ENCODE measurements around the gene TTC27. TPM values are rescaled to one million over a fixed set of nuclear protein-coding genes. Genes with fewer than 3 reads are reported as not detected.
"Not testable (repeated sequence)": the region's sequence is repeated elsewhere in the genome, so short reads cannot be mapped to it uniquely, and the experiment has no call there.

Gene TTC27
- total RNA-seq, 6 experiments from 2014 or later, result 20.0 to 24.7 (median 23.9) TPM

DNA sequence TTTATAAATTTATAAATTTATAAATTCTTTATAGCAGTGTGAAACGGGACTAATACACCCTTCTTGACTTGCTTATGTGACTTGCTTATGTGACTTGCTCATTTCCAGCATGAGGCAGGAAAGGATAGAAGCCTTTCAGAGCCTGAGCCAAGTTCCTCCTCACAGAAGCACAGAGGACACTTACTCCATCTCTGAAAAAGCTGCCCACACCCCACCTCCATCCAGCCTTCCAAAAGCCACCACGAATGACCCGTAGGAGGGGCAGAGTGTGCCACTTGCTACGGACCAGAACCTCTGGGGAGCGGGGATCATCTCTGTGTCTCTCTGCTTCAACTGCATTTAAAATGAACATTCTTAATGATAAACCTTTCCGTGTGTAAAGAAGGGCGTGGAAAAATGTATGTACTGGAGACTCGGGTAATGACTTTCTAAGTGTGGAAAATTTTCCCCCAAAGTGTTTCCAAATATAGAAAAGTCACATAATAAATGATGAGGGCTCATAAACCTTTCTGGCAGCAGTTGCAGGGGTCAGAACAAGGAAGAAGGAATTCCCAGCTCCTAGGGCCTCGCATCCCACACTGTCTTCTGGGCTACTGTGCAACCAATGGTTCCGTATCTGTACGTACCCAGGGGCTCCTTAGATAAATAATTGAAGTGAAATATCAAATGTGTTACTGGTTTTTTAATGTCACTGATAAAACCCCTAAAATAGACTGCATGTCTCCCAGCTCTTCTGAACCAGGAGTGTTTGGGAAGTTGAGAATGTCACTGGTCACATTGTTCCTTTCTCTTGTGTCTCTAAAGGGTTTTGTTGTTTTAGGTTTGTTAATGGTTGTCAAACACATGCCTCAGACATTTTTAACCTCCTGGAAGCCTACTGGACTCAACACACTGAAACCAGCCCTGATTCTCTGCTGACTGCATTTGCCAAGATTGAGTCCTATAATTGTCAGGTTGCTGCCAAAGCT lies 214.4 kb downstream of the TTC27 start:
- TF ChIP-seq, protein P1, sequence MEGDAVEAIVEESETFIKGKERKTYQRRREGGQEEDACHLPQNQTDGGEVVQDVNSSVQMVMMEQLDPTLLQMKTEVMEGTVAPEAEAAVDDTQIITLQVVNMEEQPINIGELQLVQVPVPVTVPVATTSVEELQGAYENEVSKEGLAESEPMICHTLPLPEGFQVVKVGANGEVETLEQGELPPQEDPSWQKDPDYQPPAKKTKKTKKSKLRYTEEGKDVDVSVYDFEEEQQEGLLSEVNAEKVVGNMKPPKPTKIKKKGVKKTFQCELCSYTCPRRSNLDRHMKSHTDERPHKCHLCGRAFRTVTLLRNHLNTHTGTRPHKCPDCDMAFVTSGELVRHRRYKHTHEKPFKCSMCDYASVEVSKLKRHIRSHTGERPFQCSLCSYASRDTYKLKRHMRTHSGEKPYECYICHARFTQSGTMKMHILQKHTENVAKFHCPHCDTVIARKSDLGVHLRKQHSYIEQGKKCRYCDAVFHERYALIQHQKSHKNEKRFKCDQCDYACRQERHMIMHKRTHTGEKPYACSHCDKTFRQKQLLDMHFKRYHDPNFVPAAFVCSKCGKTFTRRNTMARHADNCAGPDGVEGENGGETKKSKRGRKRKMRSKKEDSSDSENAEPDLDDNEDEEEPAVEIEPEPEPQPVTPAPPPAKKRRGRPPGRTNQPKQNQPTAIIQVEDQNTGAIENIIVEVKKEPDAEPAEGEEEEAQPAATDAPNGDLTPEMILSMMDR (IDR thresholded peaks at IDR 0.05), result no peak
- Mint-ChIP-seq H3K9me3 (peaks cover 21% of the 10 kb centered on the region), H3K4me3 (no peak overlapping the region), H3K27ac (no peak overlapping the region), H3K36me3 (ENCODE audit: low read depth) (peaks cover 15% of the 10 kb centered on the region; the same call in 1 of the 2 replicates), H3K4me1 (ENCODE audit: low read depth) (no peaks in the 10 kb centered on the region), H3K27me3 (ENCODE audit: insufficient read depth) (peaks cover 4% of the 10 kb centered on the region)
- no peak for DNase-seq

GRCh38 chr2:32843699-32844098 lies 215.8 kb downstream of the TTC27 start:
- Mint-ChIP-seq H3K9me3 (peaks cover 21% of the 10 kb centered on the region), H3K4me1 (ENCODE audit: low read depth) (no peaks in the 10 kb centered on the region), H3K4me3 (no peak overlapping the region), H3K36me3 (ENCODE audit: low read depth) (peaks cover 15% of the 10 kb centered on the region; the same call in 1 of the 2 replicates), H3K27me3 (ENCODE audit: insufficient read depth) (peaks cover 4% of the 10 kb centered on the region), H3K27ac (no peak overlapping the region)
- no peak for DNase-seq
- TF ChIP-seq, protein P1 (IDR thresholded peaks at IDR 0.05), result no peak

DNA sequence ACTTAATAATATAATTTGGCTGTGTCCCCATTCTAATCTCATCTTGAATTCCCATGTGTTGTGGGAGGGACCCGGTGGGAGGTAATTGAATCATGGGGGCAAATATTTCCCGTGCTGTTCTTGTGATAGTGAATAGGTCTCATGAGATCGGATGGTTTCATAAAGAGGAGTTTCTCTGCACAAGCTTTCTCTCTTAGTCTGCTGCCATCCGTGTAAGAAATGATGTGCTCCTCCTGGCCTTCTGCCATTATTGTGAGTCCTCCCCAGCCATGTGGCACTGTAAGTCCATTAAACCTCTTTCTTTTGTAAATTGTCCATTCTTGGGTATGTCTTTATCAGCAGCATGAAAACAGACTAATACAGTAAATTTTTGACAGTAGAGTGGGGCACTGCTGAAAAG lies 216.4 kb downstream of the TTC27 start:
- Mint-ChIP-seq H3K27ac (no peak overlapping the region), H3K36me3 (ENCODE audit: low read depth) (peaks cover 15% of the 10 kb centered on the region; the same call in 1 of the 2 replicates), H3K27me3 (ENCODE audit: insufficient read depth) (peaks cover 4% of the 10 kb centered on the region), H3K4me3 (no peak overlapping the region), H3K9me3 (peaks cover 21% of the 10 kb centered on the region), H3K4me1 (ENCODE audit: low read depth) (no peaks in the 10 kb centered on the region)
- TF ChIP-seq, protein P1 (IDR thresholded peaks at IDR 0.05), result no peak
- DNase-seq, result no peak

DNA sequence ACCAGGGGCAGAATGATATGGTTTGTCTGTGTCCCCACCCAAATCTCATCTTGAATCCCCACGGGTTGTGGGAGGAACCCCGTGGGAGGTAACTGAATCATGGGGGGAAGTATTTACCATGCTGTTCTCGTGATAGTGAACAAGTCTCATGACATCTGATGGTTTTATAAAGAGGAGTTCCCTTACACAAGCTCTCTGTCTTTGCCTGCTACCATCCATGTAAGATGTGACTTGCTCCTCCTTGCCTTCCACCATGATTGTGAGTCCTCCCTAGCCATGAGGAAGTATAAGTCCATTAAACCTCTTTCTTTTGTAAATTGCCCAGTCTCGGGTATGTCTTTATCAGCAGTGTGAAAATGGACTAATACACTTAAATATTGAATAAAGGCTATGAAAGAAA lies 218.4 kb downstream of the TTC27 start:
- DNase-seq; H3K4me3 Mint-ChIP-seq; H3K27ac Mint-ChIP-seq; H3K27me3 Mint-ChIP-seq (ENCODE audit: insufficient read depth); H3K4me1 Mint-ChIP-seq (ENCODE audit: low read depth): not testable (repeated sequence)
- Mint-ChIP-seq H3K9me3 (peaks cover 21% of the 10 kb centered on the region), H3K36me3 (ENCODE audit: low read depth) (peaks cover 15% of the 10 kb centered on the region; the same call in 1 of the 2 replicates)

DNA sequence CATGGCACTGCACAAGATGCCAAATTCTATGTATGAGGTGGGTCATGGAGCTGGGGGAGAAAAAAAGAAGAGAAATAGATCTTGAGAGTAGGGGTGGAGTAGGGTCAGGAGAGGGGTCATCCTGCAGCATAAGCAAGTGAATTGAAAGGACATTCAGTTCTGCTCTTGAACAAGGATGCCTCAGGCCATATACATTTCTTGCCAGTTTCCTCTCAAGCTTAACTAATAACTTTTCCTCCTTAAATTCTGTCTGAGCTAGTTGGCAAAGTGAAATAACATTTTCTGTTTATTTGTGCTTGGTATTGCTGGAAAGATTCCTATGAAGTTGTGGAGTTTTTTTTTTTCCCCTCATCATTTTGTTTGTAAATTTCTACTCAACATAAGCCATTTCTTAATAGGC lies 219.9 kb downstream of the TTC27 start:
- Mint-ChIP-seq H3K36me3 (ENCODE audit: low read depth) (peaks cover 15% of the 10 kb centered on the region; the same call in 1 of the 2 replicates), H3K9me3 (peaks cover 21% of the 10 kb centered on the region), H3K4me1 (ENCODE audit: low read depth) (peaks cover 10% of the 10 kb centered on the region), H3K27me3 (ENCODE audit: insufficient read depth) (peaks cover 7% of the 10 kb centered on the region), H3K27ac (no peak overlapping the region), H3K4me3 (no peak overlapping the region)
- no peak for DNase-seq
- TF ChIP-seq, protein P1 (IDR thresholded peaks at IDR 0.05), result no peak
